NCI-H128 (cell line): ENCODE data around the gene CFAP97D1.

Experiments
- DNase-seq: peaks from one replicate; lab custom pipeline; 2025; ENCODE audit not compliant: unreplicated experiment; lab: John Stamatoyannopoulos, UW

Gene CFAP97D1

GRCh38 chr17:43767713-43768059, 12.5 kb upstream of the CFAP97D1 start:
- DNase-seq: no peak

GRCh38 chr17:43768382-43768781, 11.9 kb upstream of the CFAP97D1 start:
- no peak for DNase-seq

GRCh38 chr17:43768943-43769342, 11.3 kb upstream of the CFAP97D1 start:
- DNase-seq: no peak

GRCh38 chr17:43769426-43769825, 10.8 kb upstream of the CFAP97D1 start:
- DNase-seq: no peak

GRCh38 chr17:43769859-43770258, 10.4 kb upstream of the CFAP97D1 start:
- DNase-seq: no peak

GRCh38 chr17:43770957-43771356, 9.3 kb upstream of the CFAP97D1 start:
- no peak for DNase-seq

- no peak for DNase-seq
These were observed 8.8 kb upstream of the CFAP97D1 start for GRCh38 chr17:43771463-43771862.

GRCh38 chr17:43772877-43773648, 7.2 kb upstream of the CFAP97D1 start:
- no peak for DNase-seq

GRCh38 chr17:43774304-43775250, 5.7 kb upstream of the CFAP97D1 start:
- no peak for DNase-seq

GRCh38 chr17:43778337-43779144, 1.7 kb upstream of the CFAP97D1 start, which contains the start of gene DUSP3:
DUSP3 (minus strand) TSS chr17:43778977; CDS start chr17:43778924, 53 bp downstream.
- no peak for DNase-seq

- DNase-seq: no peak
These were observed 800 bp upstream of the CFAP97D1 start for GRCh38 chr17:43779145-43780125.

GRCh38 chr17:43782913-43783680, 2.9 kb downstream of the CFAP97D1 start:
- no peak for DNase-seq

- no peak for DNase-seq
These were observed 3.8 kb downstream of the CFAP97D1 start for GRCh38 chr17:43784068-43784467.

- DNase-seq: no peak
These were observed 4.4 kb downstream of the CFAP97D1 start for GRCh38 chr17:43784628-43785101.

GRCh38 chr17:43787728-43788127, 7.5 kb downstream of the CFAP97D1 start:
- DNase-seq: no peak

GRCh38 chr17:43788540-43788939, 8.3 kb downstream of the CFAP97D1 start:
- no peak for DNase-seq

GRCh38 chr17:43789482-43789881, 9.2 kb downstream of the CFAP97D1 start:
- DNase-seq: no peak

- DNase-seq: no peak
These were observed 10.2 kb downstream of the CFAP97D1 start for GRCh38 chr17:43790311-43790940.

GRCh38 chr17:43791589-43791988, 11.4 kb downstream of the CFAP97D1 start:
- DNase-seq: no peak
